ENCODE results near the gene CCDC6.

The CCDC6 gene

DNA sequence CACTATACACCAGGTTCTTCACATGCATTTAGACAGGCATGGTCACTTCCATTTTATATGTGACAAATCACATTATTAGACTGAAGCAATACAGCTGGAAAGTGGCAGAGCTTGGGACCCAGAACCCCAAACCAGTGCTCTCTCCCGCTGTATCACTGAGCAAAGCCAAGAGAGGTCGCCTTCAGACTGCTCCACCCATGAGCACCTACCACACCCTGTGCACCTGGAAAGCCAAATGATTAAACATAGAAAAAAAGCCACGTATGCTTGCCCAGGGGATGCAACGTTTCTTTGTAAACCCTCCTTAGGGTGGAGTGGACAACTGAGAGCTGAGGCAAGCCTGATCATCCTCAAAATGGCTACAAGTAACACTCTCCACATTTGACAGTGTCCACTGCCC lies 72.5 kb downstream of the CCDC6 start:
- Histone ChIP-seq H3K27me3 (ENCODE audit: control insufficient read depth, insufficient read depth, low read length) (no peaks in the 10 kb centered on the region), H3K4me3 (ENCODE audit: low read length) (no peak overlapping the region), H3K4me1 (ENCODE audit: control insufficient read depth, insufficient read depth, low read length) (peaks cover 1% of the 10 kb centered on the region; the same call in 1 of the 2 replicates), H3K27ac (ENCODE audit: low read length) (no peak overlapping the region), H3K9me3 (ENCODE audit: control insufficient read depth, insufficient read depth, low read length) (no peaks in the 10 kb centered on the region), H3K36me3 (ENCODE audit: control insufficient read depth, insufficient read depth, low read length) (no peaks in the 10 kb centered on the region)
- WGBS (ENCODE audit: insufficient coverage, insufficient read length) = no CpG with 5 or more reads among the region's 4 CpGs
- DNase-seq (ENCODE audit: low read depth, low spot score) = no peak

DNA sequence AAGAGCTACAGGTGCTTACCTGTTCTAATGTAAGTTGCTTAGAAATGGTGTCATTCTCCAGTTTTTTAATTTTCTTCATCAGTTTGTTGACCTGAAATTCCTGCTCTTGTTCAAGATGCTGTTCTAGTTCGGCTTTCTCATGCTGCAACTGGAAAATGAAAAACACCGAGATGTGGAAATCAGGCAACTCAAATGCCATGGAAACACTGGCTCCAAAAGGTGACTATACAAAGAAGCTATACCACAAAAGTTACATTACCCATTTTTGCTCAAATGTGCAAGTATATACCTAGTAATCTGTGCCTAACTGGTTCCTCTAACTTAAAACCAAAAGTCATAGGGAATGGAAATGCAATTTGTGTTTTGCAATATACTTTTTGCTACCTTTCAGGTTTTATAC lies 73.8 kb downstream of the CCDC6 start:
- Histone ChIP-seq H3K9me3 (ENCODE audit: control insufficient read depth, insufficient read depth, low read length) (no peaks in the 10 kb centered on the region), H3K4me3 (ENCODE audit: low read length) (no peak overlapping the region), H3K4me1 (ENCODE audit: control insufficient read depth, insufficient read depth, low read length) (peaks cover 1% of the 10 kb centered on the region; the same call in 1 of the 2 replicates), H3K27ac (ENCODE audit: low read length) (no peak overlapping the region), H3K27me3 (ENCODE audit: control insufficient read depth, insufficient read depth, low read length) (no peaks in the 10 kb centered on the region), H3K36me3 (ENCODE audit: control insufficient read depth, insufficient read depth, low read length) (no peaks in the 10 kb centered on the region)
- no peak for DNase-seq (ENCODE audit: low read depth, low spot score)
- no CpG with 5 or more reads among the region's 2 CpGs for WGBS (ENCODE audit: insufficient coverage, insufficient read length)

DNA sequence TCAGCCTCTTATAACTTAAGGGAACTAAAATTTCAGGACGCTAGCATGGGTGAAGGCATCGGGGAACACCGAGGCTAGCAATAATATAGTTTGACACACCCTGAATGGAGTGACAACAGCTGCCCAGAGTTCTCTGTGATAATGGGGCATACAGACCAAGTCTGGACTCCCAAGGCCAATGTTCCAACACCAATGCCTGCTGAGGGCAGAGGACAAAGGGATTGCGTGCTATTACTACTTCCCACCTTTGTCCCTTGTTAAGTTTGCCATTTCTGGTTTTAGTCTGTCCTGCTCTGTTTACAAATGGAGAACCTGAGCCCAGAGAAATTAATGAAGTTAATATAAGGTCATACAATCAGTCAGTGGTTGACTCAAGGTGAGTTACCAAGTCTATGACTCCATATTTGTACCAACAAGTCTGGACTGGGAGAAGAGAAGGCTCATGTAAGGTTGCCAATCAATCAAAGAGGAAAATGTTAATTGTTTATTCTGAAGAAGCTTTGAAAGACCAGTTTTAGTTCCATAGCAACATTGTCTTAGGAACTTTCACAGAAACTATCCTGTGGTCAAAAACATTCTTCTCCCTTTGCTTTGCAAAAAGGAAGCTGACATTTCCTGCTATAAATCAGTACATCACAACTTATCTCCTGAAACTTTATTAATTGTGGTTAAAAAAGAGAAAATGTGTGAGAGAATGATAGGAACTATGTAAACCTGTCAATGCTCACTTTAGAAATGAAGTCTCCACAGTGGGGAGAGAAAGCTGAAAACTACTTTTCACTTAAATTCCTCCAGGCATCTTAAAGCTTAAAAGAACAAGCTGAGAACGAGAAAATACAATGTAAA lies 74.5 kb downstream of the CCDC6 start:
- H3K9me3 ChIP-seq (ENCODE audit: control insufficient read depth, insufficient read depth, low read length) = no peaks in the 10 kb centered on the region
- H3K27ac ChIP-seq (ENCODE audit: low read length) = no peak overlapping the region
- H3K36me3 ChIP-seq (ENCODE audit: control insufficient read depth, insufficient read depth, low read length) = no peaks in the 10 kb centered on the region
- no CpG with 5 or more reads among the region's 5 CpGs for WGBS (ENCODE audit: insufficient coverage, insufficient read length)
- H3K4me3 ChIP-seq (ENCODE audit: low read length) = no peak overlapping the region
- no peaks in the 10 kb centered on the region for H3K4me1 ChIP-seq (ENCODE audit: control insufficient read depth, insufficient read depth, low read length)
- DNase-seq (ENCODE audit: low read depth, low spot score) = no peak
- no peaks in the 10 kb centered on the region for H3K27me3 ChIP-seq (ENCODE audit: control insufficient read depth, insufficient read depth, low read length)

DNA sequence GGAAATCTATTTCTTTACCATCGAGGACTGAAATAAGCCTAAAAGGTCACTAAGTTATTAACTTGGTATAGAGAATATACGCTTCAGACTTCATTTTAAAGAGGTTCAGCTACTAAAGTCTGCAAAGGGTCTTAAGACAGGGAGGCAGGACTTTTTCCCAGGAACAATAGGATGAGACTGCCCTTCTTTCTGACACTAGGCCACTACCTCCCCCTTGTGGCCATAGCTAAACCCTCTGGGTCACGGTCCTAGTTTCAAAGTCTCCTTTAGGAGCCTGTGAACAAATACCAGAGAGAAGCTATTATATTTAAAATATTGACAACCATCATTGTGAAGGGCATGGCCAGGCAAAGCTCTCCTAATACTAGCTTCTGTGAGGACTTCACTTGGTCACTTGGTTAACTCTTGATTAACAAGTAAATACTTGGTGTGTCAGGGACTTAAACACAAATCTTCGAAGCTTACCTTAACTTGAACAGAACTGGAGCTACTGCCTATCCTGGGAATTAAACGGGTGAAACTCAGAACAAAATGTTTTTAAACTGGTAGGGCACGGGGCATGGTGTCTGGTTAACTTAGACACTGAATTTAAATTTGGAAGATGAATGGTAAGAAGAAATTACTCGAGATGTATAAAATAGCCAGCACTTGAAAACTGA lies 75.6 kb downstream of the CCDC6 start:
- H3K4me3 ChIP-seq (ENCODE audit: low read length) = no peak overlapping the region
- H3K27me3 ChIP-seq (ENCODE audit: control insufficient read depth, insufficient read depth, low read length) = no peaks in the 10 kb centered on the region
- no peaks in the 10 kb centered on the region for H3K36me3 ChIP-seq (ENCODE audit: control insufficient read depth, insufficient read depth, low read length)
- H3K27ac ChIP-seq (ENCODE audit: low read length) = no peak overlapping the region
- H3K9me3 ChIP-seq (ENCODE audit: control insufficient read depth, insufficient read depth, low read length) = no peaks in the 10 kb centered on the region
- no CpG with 5 or more reads among the region's 7 CpGs for WGBS (ENCODE audit: insufficient coverage, insufficient read length)
- DNase-seq (ENCODE audit: low read depth, low spot score) = peak; percentile 79
- H3K4me1 ChIP-seq (ENCODE audit: control insufficient read depth, insufficient read depth, low read length) = no peaks in the 10 kb centered on the region

DNA sequence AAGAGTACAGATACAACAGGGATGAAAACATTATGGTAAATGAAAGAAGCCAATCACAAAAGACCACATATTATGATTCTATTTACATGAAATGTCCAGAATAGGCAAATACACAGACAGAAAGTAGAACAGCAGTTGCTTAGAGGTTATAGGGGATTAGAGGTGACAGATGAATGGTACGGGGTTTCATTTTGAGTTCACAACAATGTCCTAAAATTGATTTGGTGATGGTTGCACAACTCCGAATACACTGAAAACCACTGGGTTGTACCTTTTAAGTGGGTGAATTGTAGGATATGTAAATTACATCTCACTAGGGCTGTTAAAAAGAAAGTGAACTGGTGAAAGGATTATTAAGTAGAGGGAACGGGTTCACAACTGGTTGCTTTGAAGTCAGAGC lies 76.8 kb downstream of the CCDC6 start:
- WGBS (ENCODE audit: insufficient coverage, insufficient read length) = no CpG with 5 or more reads among the region's 3 CpGs
- DNase-seq (ENCODE audit: low read depth, low spot score) = no peak
- H3K27me3 ChIP-seq (ENCODE audit: control insufficient read depth, insufficient read depth, low read length) = no peaks in the 10 kb centered on the region
- no peak overlapping the region for H3K27ac ChIP-seq (ENCODE audit: low read length)
- no peaks in the 10 kb centered on the region for H3K4me1 ChIP-seq (ENCODE audit: control insufficient read depth, insufficient read depth, low read length)
- H3K9me3 ChIP-seq (ENCODE audit: control insufficient read depth, insufficient read depth, low read length) = no peaks in the 10 kb centered on the region
- no peaks in the 10 kb centered on the region for H3K36me3 ChIP-seq (ENCODE audit: control insufficient read depth, insufficient read depth, low read length)
- H3K4me3 ChIP-seq (ENCODE audit: low read length) = no peak overlapping the region

DNA sequence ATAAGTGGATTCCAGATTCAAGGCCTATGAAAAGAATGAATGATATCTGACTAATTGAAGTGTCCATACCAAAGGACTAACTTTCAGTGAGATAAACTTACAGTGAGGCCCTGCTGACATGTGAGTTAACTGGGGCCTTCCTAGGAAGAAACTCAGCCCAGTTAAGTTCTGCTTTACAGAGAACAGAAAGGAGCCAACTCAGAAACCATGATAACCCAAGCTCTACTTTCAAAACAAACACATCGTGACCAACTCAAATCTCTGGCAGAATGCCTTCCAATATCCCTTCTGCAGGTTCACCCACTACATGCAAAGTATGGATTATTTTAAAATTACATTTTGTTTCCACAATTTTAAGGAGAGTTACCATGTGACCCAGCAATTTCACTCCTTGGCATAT lies 77.3 kb downstream of the CCDC6 start:
- DNase-seq (ENCODE audit: low read depth, low spot score) = no peak

DNA sequence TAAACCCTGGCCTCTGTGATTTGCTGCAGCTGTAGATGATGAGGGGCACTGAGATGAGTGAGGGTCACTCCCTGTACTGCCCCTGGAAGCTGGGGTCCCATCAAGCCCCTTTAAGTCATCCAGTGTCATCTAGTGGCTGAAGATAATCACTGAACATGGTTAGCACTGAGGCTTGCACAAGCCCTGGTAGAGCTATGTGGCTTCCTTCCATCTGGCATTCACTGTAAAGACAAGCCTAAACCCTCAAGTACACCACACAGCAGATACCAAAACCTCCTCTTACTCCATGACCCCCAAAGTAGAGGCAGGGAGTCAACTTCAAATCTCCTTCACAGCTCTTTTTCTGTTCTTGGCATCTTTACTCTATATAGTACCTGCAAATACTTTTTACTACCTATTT lies 80.4 kb downstream of the CCDC6 start:
- Histone ChIP-seq H3K4me1 (ENCODE audit: control insufficient read depth, insufficient read depth, low read length) (no peaks in the 10 kb centered on the region), H3K9me3 (ENCODE audit: control insufficient read depth, insufficient read depth, low read length) (no peaks in the 10 kb centered on the region), H3K27me3 (ENCODE audit: control insufficient read depth, insufficient read depth, low read length) (no peaks in the 10 kb centered on the region), H3K4me3 (ENCODE audit: low read length) (no peak overlapping the region), H3K36me3 (ENCODE audit: control insufficient read depth, insufficient read depth, low read length) (no peaks in the 10 kb centered on the region; the same call in 1 of the 2 replicates), H3K27ac (ENCODE audit: low read length) (no peak overlapping the region)
- DNase-seq (ENCODE audit: low read depth, low spot score) = no peak

More for the DNA sequence above, 77.3 kb downstream of the CCDC6 start:
- no CpG with 5 or more reads among the region's 1 CpG for WGBS (ENCODE audit: insufficient coverage, insufficient read length)
- Histone ChIP-seq H3K27ac (ENCODE audit: low read length) (no peak overlapping the region), H3K36me3 (ENCODE audit: control insufficient read depth, insufficient read depth, low read length) (no peaks in the 10 kb centered on the region), H3K9me3 (ENCODE audit: control insufficient read depth, insufficient read depth, low read length) (no peaks in the 10 kb centered on the region), H3K4me1 (ENCODE audit: control insufficient read depth, insufficient read depth, low read length) (no peaks in the 10 kb centered on the region), H3K4me3 (ENCODE audit: low read length) (no peak overlapping the region), H3K27me3 (ENCODE audit: control insufficient read depth, insufficient read depth, low read length) (no peaks in the 10 kb centered on the region)

DNA sequence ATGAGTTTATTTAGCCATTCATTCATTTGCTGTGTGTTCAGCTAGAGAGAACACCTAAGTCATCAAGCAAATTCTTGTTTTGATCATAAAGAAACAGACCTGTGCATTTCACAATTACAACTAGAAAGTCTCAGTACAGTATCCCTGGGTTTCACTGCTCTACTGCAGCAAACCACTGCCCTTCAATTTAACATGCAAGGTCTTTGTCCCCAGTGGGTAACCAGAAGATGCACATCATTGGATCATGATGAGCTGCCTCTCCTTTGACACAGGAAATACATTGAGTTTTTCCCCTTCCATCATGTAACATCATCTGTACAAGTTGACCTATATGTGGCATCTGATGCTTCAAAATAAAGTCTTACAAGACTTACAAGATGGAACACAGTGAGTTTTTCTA lies 82.6 kb downstream of the CCDC6 start:
- Histone ChIP-seq H3K4me1 (ENCODE audit: control insufficient read depth, insufficient read depth, low read length) (no peaks in the 10 kb centered on the region), H3K27ac (ENCODE audit: low read length) (no peak overlapping the region), H3K4me3 (ENCODE audit: low read length) (no peak overlapping the region), H3K27me3 (ENCODE audit: control insufficient read depth, insufficient read depth, low read length) (no peaks in the 10 kb centered on the region), H3K9me3 (ENCODE audit: control insufficient read depth, insufficient read depth, low read length) (no peaks in the 10 kb centered on the region), H3K36me3 (ENCODE audit: control insufficient read depth, insufficient read depth, low read length) (no peaks in the 10 kb centered on the region; the same call in 1 of the 2 replicates)
- DNase-seq (ENCODE audit: low read depth, low spot score) = no peak

DNA sequence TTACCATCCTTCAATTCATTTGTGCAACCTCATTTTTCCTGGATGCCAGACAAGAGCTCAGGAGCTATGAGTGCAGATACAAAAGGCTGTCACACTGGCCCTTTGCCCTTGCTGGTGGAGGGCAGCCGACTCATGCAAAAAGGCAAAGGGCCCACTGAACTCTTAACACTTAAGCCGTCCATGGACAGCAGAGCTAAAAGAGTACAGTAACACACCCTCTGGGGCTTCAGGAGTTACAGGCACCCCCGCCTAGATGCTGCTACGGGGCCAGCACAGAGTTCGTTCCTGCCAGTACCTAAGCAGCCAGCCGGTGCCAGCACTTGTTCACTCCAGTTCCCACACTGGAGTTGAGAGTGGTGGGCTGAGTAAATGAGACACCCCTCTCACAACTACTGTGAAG lies 83.2 kb downstream of the CCDC6 start:
- Histone ChIP-seq H3K4me1 (ENCODE audit: control insufficient read depth, insufficient read depth, low read length) (no peaks in the 10 kb centered on the region), H3K27ac (ENCODE audit: low read length) (no peak overlapping the region), H3K27me3 (ENCODE audit: control insufficient read depth, insufficient read depth, low read length) (no peaks in the 10 kb centered on the region), H3K9me3 (ENCODE audit: control insufficient read depth, insufficient read depth, low read length) (no peaks in the 10 kb centered on the region), H3K36me3 (ENCODE audit: control insufficient read depth, insufficient read depth, low read length) (no peaks in the 10 kb centered on the region; the same call in 1 of the 2 replicates), H3K4me3 (ENCODE audit: low read length) (no peak overlapping the region)
- no CpG with 5 or more reads among the region's 6 CpGs for WGBS (ENCODE audit: insufficient coverage, insufficient read length)
- no peak for DNase-seq (ENCODE audit: low read depth, low spot score)

DNA sequence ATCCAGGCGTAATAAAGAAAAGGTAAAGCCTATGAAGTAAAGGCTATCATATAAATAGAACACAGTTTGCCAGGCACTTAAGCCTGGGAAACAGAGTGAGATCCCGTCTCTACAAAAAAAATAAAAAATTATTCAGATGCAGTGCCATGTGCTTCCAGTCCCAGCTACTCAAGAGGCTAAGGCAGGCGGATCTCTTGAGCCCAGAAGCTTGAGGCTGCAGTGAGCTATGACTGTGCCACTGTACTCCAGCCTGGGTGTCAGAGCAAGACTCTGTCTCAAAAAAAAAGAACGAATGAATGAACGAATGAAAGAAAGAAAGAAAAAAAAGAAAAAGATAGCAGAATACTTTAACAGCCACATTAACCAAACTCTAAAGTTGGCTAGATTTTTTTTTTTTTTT lies 85.9 kb downstream of the CCDC6 start:
- H3K9me3 ChIP-seq (ENCODE audit: control insufficient read depth, insufficient read depth, low read length) = no peaks in the 10 kb centered on the region
- no CpG with 5 or more reads among the region's 5 CpGs for WGBS (ENCODE audit: insufficient coverage, insufficient read length)

DNA sequence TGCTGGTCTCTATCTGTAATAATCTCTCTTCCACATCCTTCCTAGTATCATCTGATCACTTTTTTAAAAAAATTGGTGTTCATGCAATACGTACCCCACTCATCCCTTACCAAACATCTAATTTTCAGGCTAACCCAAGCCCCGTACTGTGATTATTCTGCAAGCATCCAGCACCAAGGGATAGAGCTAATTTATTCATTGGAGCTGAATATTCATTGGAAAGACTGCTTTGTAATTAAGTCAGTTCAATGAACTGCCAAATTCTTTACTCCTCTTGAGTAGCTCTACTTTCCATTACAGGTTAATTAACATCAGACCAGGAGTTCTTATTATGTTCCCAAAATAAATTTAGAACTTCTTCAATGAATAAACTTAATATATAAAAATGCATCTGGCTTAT lies 86.7 kb downstream of the CCDC6 start:
- no peak overlapping the region for H3K4me3 ChIP-seq (ENCODE audit: low read length)
- 100% methylated on average over 1 of the region's 2 CpGs for WGBS (ENCODE audit: insufficient coverage, insufficient read length)
- DNase-seq (ENCODE audit: low read depth, low spot score) = no peak
- H3K9me3 ChIP-seq (ENCODE audit: control insufficient read depth, insufficient read depth, low read length) = no peaks in the 10 kb centered on the region
- no peaks in the 10 kb centered on the region for H3K4me1 ChIP-seq (ENCODE audit: control insufficient read depth, insufficient read depth, low read length)
- H3K27me3 ChIP-seq (ENCODE audit: control insufficient read depth, insufficient read depth, low read length) = no peaks in the 10 kb centered on the region
- no peak overlapping the region for H3K27ac ChIP-seq (ENCODE audit: low read length)
- H3K36me3 ChIP-seq (ENCODE audit: control insufficient read depth, insufficient read depth, low read length) = no peaks in the 10 kb centered on the region; the same call in 1 of the 2 replicates

More for the DNA sequence above, 85.9 kb downstream of the CCDC6 start:
- no peak overlapping the region for H3K27ac ChIP-seq (ENCODE audit: low read length)
- H3K36me3 ChIP-seq (ENCODE audit: control insufficient read depth, insufficient read depth, low read length) = no peaks in the 10 kb centered on the region; the same call in 1 of the 2 replicates
- H3K4me1 ChIP-seq (ENCODE audit: control insufficient read depth, insufficient read depth, low read length) = no peaks in the 10 kb centered on the region
- H3K4me3 ChIP-seq (ENCODE audit: low read length) = no peak overlapping the region
- DNase-seq (ENCODE audit: low read depth, low spot score) = no peak
- no peaks in the 10 kb centered on the region for H3K27me3 ChIP-seq (ENCODE audit: control insufficient read depth, insufficient read depth, low read length)
